HG03045 (cell line): ENCODE results near the gene MAD2L1BP.

Experiments used
- ATAC-seq: cut with Tn5 transposase; IDR thresholded peaks from one replicate; pipeline ENCODE4 v1.9.1; 2021; ENCODE audit warnings: mild to moderate bottlenecking, moderate library complexity; ENCODE audit not compliant: unreplicated experiment

The MAD2L1BP gene

GRCh38 chr6:43680308-43681200 lies 44.9 kb downstream of the MAD2L1BP start:
- no peak for ATAC-seq

GRCh38 chr6:43681303-43681702 lies 45.7 kb downstream of the MAD2L1BP start:
- no peak for ATAC-seq

GRCh38 chr6:43682724-43683429 lies 47.2 kb downstream of the MAD2L1BP start:
- ATAC-seq: no peak

- ATAC-seq: no peak
These were observed 48.2 kb downstream of the MAD2L1BP start for GRCh38 chr6:43683708-43684455.

- ATAC-seq: no peak
These were observed 51.4 kb downstream of the MAD2L1BP start for GRCh38 chr6:43687079-43687436.

- peak; percentile 87 for ATAC-seq
These were observed 52.1 kb downstream of the MAD2L1BP start, which contains the start of gene MRPS18A for GRCh38 chr6:43687437-43688347. Gene MRPS18A, minus strand, starts transcription at chr6:43687791. Its CDS starts 12 bp downstream, at chr6:43687779.

GRCh38 chr6:43689421-43689820 lies 53.8 kb downstream of the MAD2L1BP start:
- no peak for ATAC-seq
